ENCODE data around the gene RREB1.
"Not testable (repeated sequence)": the region's sequence is repeated elsewhere in the genome, so short reads cannot be mapped to it uniquely, and the experiment has no call there.

The RREB1 gene

GRCh38 chr6:7144872-7145584 lies 37.3 kb downstream of the RREB1 start:
- DNase-seq (ENCODE audit: low read depth in 2 of 2) = no peak

- no peak for DNase-seq (ENCODE audit: low read depth in 2 of 2)
These were observed 37.8 kb downstream of the RREB1 start for GRCh38 chr6:7145585-7145884.

GRCh38 chr6:7145885-7146828 lies 38.4 kb downstream of the RREB1 start:
- DNase-seq (ENCODE audit: low read depth in 2 of 2) = no peak

GRCh38 chr6:7147051-7147671 lies 39.4 kb downstream of the RREB1 start:
- DNase-seq (ENCODE audit: low read depth in 2 of 2) = no peak

GRCh38 chr6:7148100-7148822 lies 40.5 kb downstream of the RREB1 start:
- no peak for DNase-seq (ENCODE audit: low read depth in 2 of 2)

- no peak for DNase-seq (ENCODE audit: low read depth in 2 of 2)
These were observed 42.8 kb downstream of the RREB1 start for GRCh38 chr6:7150381-7151064.

GRCh38 chr6:7151381-7151780 lies 43.6 kb downstream of the RREB1 start:
- DNase-seq (ENCODE audit: low read depth in 2 of 2) = no peak

DNA sequence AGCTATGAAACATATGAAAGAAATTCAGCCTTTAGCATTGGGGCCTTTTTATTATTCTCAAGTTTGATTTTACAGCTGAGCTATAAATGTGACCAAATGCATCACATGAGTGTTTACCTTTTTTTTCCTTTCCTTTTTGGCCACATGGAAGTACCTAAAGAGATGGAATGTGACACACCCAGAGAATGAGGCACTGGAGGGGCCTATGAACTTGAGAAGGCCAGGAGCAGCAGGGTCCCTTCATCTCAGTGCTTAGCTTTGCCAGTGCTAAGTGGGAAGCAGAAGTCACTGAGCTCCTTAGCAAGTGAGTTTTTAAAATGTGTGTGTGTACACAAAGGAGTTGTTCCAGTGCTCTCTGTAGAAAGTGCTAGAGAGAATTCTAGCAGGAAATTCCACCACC lies 44.7 kb downstream of the RREB1 start:
- DNase-seq (ENCODE audit: low read depth in 2 of 2) = no peak

- DNase-seq (ENCODE audit: low read depth in 2 of 2) = no peak
These were observed 46.0 kb downstream of the RREB1 start for GRCh38 chr6:7153789-7154188.

DNA sequence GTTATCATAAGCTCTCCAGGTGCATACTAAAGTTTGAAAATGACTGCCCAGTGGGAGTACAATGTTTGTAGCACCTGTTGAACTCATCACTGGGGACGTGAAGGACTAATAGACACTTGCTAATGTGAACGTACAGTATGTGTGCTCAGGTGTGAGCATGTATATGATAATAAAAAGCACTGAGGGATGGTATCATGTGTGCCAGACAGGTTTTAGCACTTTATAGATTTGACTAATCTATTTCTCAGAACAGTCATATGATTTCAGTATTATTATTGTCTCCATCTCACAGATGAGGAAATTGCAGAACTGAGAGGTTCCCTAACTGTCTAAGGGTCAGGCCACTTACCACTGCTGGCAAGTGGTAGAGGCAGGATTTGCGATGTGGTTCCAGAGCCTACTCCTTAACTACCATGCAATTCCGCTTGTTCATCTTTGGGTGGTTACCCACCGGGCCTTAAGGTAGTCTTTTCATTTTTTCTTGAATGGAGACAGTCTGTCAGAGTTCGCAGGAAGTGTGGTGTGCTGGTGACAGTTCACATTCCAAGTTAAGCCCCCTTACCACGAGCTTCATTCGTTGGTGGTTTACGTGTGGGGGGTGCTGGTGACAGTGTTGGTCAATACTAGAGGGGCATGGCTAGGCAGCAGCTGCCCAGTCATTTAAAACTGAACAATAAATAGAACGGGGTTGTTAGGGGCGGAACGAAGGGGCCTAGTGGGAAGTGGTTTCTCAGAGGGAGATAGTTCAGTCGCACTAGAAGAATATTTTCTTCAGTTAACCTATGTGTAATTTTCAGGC lies 46.8 kb downstream of the RREB1 start:
- no peak for DNase-seq (ENCODE audit: low read depth in 2 of 2)

GRCh38 chr6:7155871-7156579 lies 48.3 kb downstream of the RREB1 start:
- no peak for DNase-seq (ENCODE audit: low read depth in 2 of 2)

DNA sequence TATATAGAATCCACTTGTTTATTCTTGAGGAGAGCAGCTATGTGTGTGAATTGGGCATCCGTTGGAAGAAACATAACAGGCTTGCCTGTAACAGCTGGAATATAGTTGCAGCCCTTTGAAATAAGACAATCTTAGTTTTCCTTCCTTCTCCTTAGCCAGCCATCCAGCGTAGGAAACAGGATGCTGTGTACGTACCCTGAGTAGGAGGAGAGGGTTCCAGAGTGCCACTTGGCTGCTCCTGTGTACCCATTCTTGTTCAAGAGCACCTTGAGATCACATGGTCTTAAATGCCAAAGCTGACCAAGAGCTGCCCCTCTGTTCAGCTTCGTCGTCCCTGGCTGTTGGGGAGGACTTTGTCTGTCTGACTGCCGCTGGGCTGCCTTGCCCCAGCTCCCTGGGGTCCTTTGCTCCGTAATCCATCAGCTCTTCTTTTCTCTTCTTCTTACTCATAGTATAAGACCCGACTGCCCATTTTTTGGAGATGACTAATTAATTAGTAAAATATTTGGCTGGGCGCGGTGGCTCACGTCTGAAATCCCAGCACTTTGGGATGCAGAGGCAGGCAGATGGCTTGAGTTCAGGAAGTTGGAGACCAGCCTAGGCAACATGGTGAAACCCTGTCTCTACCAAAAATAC lies 49.0 kb downstream of the RREB1 start:
- no peak for DNase-seq (ENCODE audit: low read depth in 2 of 2)

DNA sequence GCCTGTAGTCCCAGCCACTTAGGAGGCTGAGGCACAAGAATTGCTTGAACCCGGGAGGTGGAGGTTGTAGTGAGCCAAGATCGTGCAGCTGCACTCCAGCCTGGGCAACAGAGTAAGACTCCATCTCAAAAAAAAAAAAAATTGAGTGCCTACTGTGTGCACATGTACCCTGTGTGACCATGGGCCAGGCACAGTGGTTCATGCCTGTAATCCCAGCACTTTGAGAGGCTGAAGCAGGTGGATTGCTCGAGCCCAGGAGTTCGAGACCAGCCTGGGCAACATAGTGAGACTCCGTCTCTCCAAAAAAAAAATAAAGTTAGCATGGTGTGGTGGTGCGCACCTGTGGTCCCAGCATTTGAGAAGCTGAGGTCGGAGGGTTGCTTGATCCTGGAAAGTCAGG lies 49.5 kb downstream of the RREB1 start:
- DNase-seq (ENCODE audit: low read depth in 2 of 2) = not testable (repeated sequence)

- no peak for DNase-seq (ENCODE audit: low read depth in 2 of 2)
These were observed 50.2 kb downstream of the RREB1 start for GRCh38 chr6:7157752-7158616.

- DNase-seq (ENCODE audit: low read depth in 2 of 2) = no peak
These were observed 52.2 kb downstream of the RREB1 start for GRCh38 chr6:7159790-7160525.

- DNase-seq (ENCODE audit: low read depth in 2 of 2) = no peak
These were observed 53.5 kb downstream of the RREB1 start for GRCh38 chr6:7161253-7161623.

GRCh38 chr6:7161845-7162244 lies 54.1 kb downstream of the RREB1 start:
- DNase-seq (ENCODE audit: low read depth in 2 of 2) = no peak

GRCh38 chr6:7163661-7164071 lies 55.9 kb downstream of the RREB1 start:
- DNase-seq (ENCODE audit: low read depth in 2 of 2) = no peak

Measured in stimulated activated CD4-positive, alpha-beta T cell treated with anti-CD3 and anti-CD28 coated beads, Interleukin-4, amount 100 ng/mL, for 48 hours (primary cell).